Measurements from ENCODE around the gene ITIH2.

DNA sequence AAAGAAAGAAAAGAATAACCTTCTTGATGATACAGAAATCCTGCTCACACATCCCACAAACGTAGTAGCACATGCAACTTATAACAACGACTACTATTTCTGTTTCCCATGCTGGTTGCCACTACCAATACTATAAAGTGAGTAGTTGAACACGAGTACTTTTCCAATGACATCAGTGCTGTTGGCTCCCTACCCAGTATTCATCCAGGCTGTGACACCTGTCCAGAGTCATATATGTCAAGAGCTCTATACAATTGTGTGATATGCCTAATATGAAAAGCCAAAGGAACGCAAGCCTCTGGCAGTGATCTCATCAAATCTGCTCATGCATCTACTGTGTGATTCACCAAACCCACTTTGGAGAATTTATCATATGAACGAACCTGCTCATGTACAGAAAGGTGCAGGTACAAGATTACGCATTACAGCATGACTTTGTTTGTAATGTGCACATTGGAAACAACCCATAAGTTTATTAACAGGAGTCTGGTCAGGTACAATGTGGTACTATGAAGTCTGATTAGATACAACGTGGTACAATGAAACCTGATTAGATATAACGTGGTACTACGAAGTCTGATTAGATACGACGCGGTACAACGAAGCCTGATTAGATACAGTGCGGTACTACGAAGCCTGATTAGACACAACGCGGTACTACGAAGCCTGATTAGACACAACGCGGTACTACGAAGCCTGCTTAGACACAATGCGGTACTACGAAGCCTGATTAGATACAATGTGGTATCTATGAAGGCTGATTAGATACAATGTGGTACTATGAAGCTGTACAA lies 30.6 kb upstream of the ITIH2 start:
- peak in 2 of 3 donors; percentile 75 to 82 for TF ChIP-seq POLR2AphosphoS5 (IDR thresholded peaks at IDR 0.05)
- TF ChIP-seq POLR2A (IDR thresholded peaks at IDR 0.05) = no peak
- TF ChIP-seq, protein P1, sequence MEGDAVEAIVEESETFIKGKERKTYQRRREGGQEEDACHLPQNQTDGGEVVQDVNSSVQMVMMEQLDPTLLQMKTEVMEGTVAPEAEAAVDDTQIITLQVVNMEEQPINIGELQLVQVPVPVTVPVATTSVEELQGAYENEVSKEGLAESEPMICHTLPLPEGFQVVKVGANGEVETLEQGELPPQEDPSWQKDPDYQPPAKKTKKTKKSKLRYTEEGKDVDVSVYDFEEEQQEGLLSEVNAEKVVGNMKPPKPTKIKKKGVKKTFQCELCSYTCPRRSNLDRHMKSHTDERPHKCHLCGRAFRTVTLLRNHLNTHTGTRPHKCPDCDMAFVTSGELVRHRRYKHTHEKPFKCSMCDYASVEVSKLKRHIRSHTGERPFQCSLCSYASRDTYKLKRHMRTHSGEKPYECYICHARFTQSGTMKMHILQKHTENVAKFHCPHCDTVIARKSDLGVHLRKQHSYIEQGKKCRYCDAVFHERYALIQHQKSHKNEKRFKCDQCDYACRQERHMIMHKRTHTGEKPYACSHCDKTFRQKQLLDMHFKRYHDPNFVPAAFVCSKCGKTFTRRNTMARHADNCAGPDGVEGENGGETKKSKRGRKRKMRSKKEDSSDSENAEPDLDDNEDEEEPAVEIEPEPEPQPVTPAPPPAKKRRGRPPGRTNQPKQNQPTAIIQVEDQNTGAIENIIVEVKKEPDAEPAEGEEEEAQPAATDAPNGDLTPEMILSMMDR (IDR thresholded peaks at IDR 0.05) = no peak
- TF ChIP-seq EP300 (IDR thresholded peaks at IDR 0.05) = no peak

Measured in stomach (tissue), 4 donors.